Spinal cord (tissue), 10 donors: ENCODE data around the gene KCNK4. TPM values are rescaled to one million over a fixed set of nuclear protein-coding genes. Genes with fewer than 3 reads are reported as not detected.

Experiments
- DNase-seq, 6 donors: peaks; one replicate each; pipeline versions ENCODE4 v3.0.0 to v3.0.0-alpha.2; 2013 to 2015; ENCODE audit warnings: low spot score in 6 of 6, low read depth in 4 of 6
- H3K27ac ChIP-seq: one replicate; pipeline ENCODE4 v1.5.1; 2013; ENCODE audit warnings: low read depth, low read length, control low read depth
- H3K27me3 ChIP-seq: one replicate; pipeline ENCODE4 v1.6.1; 2013; ENCODE audit warnings: low read length; ENCODE audit not compliant: control insufficient read depth, insufficient read depth
- H3K36me3 ChIP-seq: one replicate; pipeline ENCODE4 v1.6.1; 2013; ENCODE audit warnings: low read length; ENCODE audit not compliant: control insufficient read depth, insufficient read depth
- H3K4me1 ChIP-seq: one replicate; pipeline ENCODE4 v1.6.1; 2013; ENCODE audit warnings: low read length; ENCODE audit not compliant: control insufficient read depth, insufficient read depth
- H3K4me3 ChIP-seq: one replicate; pipeline ENCODE4 v1.5.1; 2013; ENCODE audit warnings: low read depth, low read length, control low read depth
- H3K9me3 ChIP-seq: one replicate; pipeline ENCODE4 v1.6.1; 2013; ENCODE audit warnings: low read length; ENCODE audit not compliant: control insufficient read depth, insufficient read depth
- WGBS: methylation state at CpG from one replicate; pipeline ENCODE4 v1.1.5; 2013; ENCODE audit warnings: missing lambda C conversion rate; ENCODE audit not compliant: insufficient coverage; 5-methylcytosine and 5-hydroxymethylcytosine counted together
- polyA plus RNA-seq, 2 donors: library from polyadenylated mRNA; unstranded; fragments of 120-200 nt; gene quantifications; one replicate each; pipeline ENCODE4 v1.2.1, GENCODE V29; 2013; ENCODE audit not compliant: insufficient read length in 2 of 2
- total RNA-seq, 2 donors: library from RNA; depleted of rRNA in 1 of 2; stranded (reverse); fragments of 120-200 nt in 1 of 2; fragments of >200 nt in 1 of 2; gene quantifications; one replicate each; pipeline versions ENCODE4 v1.2.3 to v1.2.4, GENCODE V29; 2013 to 2014
- donor health status: healthy.

Gene KCNK4
- total and polyA plus RNA-seq, 4 donors = 1.0 to 7.8 (median 4.8) TPM

DNA sequence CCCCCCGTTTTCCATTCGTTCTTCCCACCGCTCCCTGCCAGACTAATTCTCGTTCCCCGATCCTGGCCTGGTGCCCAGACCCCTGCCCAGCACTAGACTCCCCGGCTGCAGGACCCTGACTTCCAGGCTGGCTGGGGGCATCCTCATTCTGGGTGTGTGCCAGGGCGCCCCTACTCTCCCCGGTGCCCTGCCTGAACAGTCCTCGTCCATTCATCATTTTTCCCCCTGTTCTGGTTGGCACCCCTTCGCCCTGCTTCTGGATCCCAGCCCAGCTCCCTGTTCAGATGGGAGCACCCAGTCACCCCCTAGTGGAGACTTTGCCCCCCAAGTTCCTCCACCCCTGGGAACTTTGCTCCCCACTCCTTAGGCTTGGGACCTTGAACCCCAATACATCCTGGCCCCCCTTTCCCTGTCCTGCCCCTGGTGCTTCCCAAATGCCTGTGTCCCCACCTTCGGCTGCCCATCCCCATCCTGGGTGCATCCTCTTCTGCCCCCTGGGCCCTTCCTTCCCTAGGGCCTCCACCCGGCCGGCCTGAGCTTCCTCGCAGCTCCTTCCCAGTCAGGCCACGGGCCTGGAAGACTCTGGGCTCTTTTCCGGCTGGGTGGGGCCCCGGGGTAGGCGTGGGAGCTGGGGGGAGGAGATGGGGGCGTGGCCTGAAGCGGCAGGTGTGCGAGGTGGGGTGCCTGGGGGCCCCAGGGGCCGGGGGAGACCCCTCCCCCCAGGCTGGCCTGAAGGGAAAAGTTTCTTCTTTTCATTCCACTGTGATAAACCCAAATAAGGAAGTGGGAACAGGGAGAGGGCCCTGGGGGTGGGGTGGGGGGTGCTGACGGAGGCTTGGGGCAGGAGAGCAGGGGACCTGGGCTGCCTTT is 38.9 kb upstream of the KCNK4 start:
- peak overlapping the region; percentile 53 for H3K4me3 ChIP-seq
- peaks cover 29% of the 10 kb centered on the region for H3K36me3 ChIP-seq
- WGBS = 13% methylated on average over 14 of the region's 23 CpGs
- peak in 1 of 6 donors; percentile 59 for DNase-seq
- peak overlapping the region; percentile 29 for H3K27ac ChIP-seq
- peaks cover 49% of the 10 kb centered on the region for H3K4me1 ChIP-seq
- no peaks in the 10 kb centered on the region for H3K9me3 ChIP-seq
- H3K27me3 ChIP-seq = peaks cover 6% of the 10 kb centered on the region

DNA sequence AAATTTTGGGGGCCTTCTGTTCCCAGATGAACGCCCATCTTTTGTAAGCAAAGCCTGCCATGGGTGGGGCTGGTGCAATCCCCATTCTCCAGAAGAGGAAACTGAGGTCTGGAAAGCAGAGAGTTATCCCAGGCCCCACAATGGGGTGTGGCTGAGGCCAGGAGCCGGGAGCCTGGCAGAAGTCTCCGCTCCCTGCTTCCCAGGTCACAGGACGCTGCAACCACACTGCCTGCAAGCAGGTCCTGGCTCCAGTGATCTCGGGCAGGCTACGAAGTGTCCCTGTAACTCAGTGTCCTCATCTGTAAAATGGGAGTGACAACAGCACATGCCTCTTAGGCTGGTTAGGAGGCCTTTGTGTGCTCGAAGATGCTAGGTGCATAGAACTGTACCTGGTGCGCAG is 38.1 kb upstream of the KCNK4 start:
- DNase-seq = no peak
- peaks cover 34% of the 10 kb centered on the region for H3K36me3 ChIP-seq
- no peak overlapping the region for H3K27ac ChIP-seq
- no peaks in the 10 kb centered on the region for H3K9me3 ChIP-seq
- 83% methylated on average over 8 of the region's 8 CpGs for WGBS
- H3K4me3 ChIP-seq = no peak overlapping the region
- peaks cover 6% of the 10 kb centered on the region for H3K27me3 ChIP-seq
- peaks cover 43% of the 10 kb centered on the region for H3K4me1 ChIP-seq

GRCh38 chr11:64253481-64253880 is 37.6 kb upstream of the KCNK4 start:
- DNase-seq = peak in 1 of 6 donors; percentile 74
- Histone ChIP-seq H3K9me3 (no peaks in the 10 kb centered on the region), H3K36me3 (peaks cover 38% of the 10 kb centered on the region), H3K27ac (no peak overlapping the region), H3K4me1 (peaks cover 43% of the 10 kb centered on the region), H3K4me3 (no peak overlapping the region), H3K27me3 (peaks cover 6% of the 10 kb centered on the region)
- 34% methylated on average over 4 of the region's 5 CpGs for WGBS

DNA sequence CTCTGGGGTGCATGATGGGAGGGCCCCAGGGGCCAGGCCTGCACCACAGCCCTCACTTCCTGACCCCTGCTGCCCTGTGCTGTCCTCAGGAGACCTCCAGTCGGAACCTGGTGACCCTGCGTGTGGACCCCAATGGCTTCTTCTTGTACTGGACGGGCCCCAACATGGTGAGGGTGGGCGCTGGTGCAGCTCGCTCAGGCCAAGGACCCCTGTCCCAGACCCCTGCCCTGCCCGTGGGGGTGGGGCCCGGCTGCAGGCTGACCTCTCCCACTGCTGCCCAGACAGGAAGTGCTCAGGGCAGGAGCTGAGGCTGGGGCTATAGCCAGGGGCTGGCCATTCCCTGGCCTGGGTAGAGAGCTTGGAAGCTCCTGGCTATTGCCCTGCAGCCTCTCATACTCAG is 36.8 kb upstream of the KCNK4 start:
- Histone ChIP-seq H3K27ac (no peak overlapping the region), H3K4me3 (no peak overlapping the region), H3K27me3 (peaks cover 6% of the 10 kb centered on the region), H3K4me1 (peaks cover 43% of the 10 kb centered on the region), H3K36me3 (peaks cover 46% of the 10 kb centered on the region), H3K9me3 (no peaks in the 10 kb centered on the region)
- DNase-seq = no peak
- WGBS = 96% methylated on average over 7 of the region's 7 CpGs

DNA sequence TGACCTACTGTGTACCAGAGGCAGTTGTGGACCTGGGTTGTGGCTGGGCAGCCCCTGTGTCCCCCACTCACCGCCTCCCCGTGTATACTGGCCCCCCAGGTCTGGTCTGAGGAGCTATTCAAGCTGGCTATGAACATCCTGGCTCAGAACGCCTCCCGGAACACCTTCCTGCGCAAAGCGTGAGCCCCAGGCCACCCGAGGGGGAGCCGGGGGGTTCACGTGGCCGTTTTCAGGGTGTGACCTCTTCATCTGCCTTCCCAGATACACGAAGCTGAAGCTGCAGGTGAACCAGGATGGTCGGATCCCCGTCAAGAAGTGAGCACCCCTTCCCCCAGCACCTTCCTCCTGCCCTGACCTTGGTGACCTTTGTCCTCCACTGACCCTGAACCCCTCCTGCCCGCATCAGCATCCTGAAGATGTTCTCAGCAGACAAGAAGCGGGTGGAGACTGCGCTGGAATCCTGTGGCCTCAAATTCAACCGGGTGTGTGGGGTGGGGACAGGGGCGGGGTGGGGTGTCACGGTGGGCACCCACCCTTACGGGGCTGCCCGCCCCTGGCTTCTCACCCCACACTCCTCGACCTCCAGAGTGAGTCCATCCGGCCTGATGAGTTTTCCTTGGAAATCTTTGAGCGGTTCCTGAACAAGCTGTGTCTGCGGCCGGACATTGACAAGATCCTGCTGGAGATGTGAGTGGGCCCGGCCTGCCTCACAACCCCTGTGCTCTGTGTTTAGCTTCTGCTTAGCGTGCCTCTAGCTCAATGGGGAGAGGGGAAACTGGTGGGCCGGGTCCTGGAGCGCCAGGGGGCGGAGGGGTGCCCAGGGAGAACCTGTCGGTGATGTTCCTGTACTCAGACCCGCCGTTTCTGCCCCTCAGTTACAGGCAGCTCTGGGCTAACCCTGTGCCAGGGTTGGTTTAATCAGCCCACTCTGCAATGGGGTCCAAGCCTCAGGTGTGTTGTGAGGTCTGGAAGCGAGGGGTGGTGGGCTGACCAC is 35.7 kb upstream of the KCNK4 start:
- peaks cover 57% of the 10 kb centered on the region for H3K36me3 ChIP-seq
- no peak for DNase-seq
- peaks cover 38% of the 10 kb centered on the region for H3K4me1 ChIP-seq
- H3K9me3 ChIP-seq = no peaks in the 10 kb centered on the region
- no peak overlapping the region for H3K4me3 ChIP-seq
- H3K27ac ChIP-seq = no peak overlapping the region
- peaks cover 5% of the 10 kb centered on the region for H3K27me3 ChIP-seq
- WGBS = 95% methylated on average over 33 of the region's 35 CpGs

DNA sequence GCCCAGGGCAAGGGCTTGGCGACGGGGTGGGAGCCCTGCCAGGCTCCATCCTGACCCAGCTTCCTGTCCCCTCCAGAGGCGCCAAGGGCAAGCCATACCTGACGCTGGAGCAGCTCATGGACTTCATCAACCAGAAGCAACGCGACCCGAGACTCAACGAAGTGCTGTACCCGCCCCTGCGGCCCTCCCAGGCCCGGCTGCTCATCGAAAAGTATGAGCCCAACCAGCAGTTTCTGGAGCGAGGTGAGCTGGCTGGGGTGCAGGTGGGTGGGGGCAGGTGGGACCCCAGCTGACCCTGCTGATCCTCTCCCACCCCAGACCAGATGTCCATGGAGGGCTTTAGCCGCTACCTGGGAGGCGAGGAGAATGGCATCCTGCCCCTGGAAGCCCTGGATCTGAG is 34.8 kb upstream of the KCNK4 start:
- Histone ChIP-seq H3K27me3 (no peaks in the 10 kb centered on the region), H3K4me3 (no peak overlapping the region), H3K27ac (no peak overlapping the region), H3K9me3 (no peaks in the 10 kb centered on the region), H3K36me3 (peaks cover 60% of the 10 kb centered on the region), H3K4me1 (peaks cover 30% of the 10 kb centered on the region)
- no peak for DNase-seq
- 95% methylated on average over 15 of the region's 15 CpGs for WGBS

- H3K27ac ChIP-seq = no peak overlapping the region
- H3K4me1 ChIP-seq = peaks cover 11% of the 10 kb centered on the region
- no peak overlapping the region for H3K4me3 ChIP-seq
- H3K36me3 ChIP-seq = peaks cover 80% of the 10 kb centered on the region
- no peaks in the 10 kb centered on the region for H3K9me3 ChIP-seq
- 89% methylated on average over 21 of the region's 24 CpGs for WGBS
- no peak for DNase-seq
- H3K27me3 ChIP-seq = no peaks in the 10 kb centered on the region
Observed at GRCh38 chr11:64258356-64258755, 32.7 kb upstream of the KCNK4 start.

GRCh38 chr11:64258946-64259532 is 32.1 kb upstream of the KCNK4 start:
- Histone ChIP-seq H3K4me3 (no peak overlapping the region), H3K27ac (no peak overlapping the region), H3K4me1 (peaks cover 7% of the 10 kb centered on the region), H3K36me3 (peaks cover 87% of the 10 kb centered on the region), H3K27me3 (no peaks in the 10 kb centered on the region), H3K9me3 (no peaks in the 10 kb centered on the region)
- no peak for DNase-seq
- WGBS = 95% methylated on average over 32 of the region's 32 CpGs

- Histone ChIP-seq H3K4me1 (peaks cover 8% of the 10 kb centered on the region), H3K36me3 (peaks cover 88% of the 10 kb centered on the region), H3K4me3 (no peak overlapping the region), H3K27ac (no peak overlapping the region), H3K27me3 (no peaks in the 10 kb centered on the region), H3K9me3 (no peaks in the 10 kb centered on the region)
- no peak for DNase-seq
- 91% methylated on average over 3 of the region's 4 CpGs for WGBS
Observed at GRCh38 chr11:64259533-64260067, 31.5 kb upstream of the KCNK4 start.
